Nucleus accumbens (tissue), 56 donors: ENCODE results near the gene SRD5A1.
A peak's percentile ranks its signal among the peaks of the same experiment; 100 is the strongest.

ENCODE experiments used
- DNase-seq, 56 donors: peaks; one replicate each; lab custom pipeline; 2025; lab: John Stamatoyannopoulos, UW

SRD5A1 gene, protein sequence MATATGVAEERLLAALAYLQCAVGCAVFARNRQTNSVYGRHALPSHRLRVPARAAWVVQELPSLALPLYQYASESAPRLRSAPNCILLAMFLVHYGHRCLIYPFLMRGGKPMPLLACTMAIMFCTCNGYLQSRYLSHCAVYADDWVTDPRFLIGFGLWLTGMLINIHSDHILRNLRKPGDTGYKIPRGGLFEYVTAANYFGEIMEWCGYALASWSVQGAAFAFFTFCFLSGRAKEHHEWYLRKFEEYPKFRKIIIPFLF

DNA sequence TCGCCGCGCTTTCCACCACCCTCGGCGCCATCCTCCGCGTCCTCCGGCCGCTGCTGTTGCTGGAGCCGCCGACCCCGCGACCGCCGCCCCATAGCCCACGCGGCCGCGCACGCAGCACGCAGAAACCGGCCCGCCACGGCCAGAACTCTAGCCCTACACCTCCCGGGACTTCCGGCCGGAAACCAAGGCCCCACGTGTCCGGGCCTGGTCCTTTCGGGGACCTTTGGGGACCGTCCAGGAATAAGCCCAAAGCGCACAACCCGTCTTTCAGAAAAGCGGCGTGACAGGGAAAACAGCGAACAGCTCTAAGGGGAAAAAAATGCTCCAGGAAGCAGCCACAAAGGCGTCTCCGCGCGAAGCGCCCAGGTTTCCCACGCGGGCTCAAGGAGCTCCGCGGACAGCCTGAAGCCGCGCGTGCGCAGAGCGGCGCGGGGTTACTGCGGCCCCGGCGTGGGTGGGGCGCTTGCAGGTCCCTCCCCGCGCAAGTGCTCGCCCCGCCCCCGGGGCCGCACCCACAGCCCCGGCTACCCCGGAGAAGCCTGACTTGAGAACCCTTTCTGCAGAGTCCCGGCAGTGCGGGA is at the start of gene SRD5A1, which contains the start of gene NSUN2:
TSS of gene SRD5A1 (plus strand) at position 553 of the 581 bp plus-strand sequence. CDS start 137 bp downstream, outside the sequence.
TSS of gene NSUN2 (minus strand) at position 157 of the 581 bp plus-strand sequence. CDS start at position 92, 65 bp downstream.
- peak; percentile 50 to 99 (median 91) for DNase-seq

DNA sequence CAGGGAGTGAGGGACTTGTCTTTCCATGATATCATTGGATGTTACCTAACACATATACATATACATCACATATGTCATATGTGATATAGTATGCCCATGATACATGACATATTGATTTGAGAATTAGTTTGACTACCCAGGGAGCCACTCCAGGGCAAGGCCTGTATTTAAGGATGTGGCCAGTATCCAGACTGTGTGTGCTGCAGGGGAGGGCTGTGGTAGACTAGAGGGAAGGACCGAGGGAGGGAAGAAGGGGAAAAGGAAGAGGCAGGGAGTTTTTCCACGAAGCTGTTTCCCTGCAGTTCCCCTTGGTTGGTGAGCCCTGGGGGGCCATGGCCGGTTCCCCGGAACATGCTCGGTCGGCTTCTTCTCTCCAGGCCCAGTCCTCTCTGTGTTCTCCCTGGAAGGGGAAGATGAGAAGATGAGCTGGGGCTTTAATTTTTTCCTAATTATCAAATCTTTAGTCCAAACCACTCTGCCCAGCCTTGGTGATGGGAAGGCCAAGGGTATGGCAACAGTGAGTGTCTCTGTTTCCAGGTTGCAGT is 49.1 kb upstream of the SRD5A1 start:
- no peak for DNase-seq

DNA sequence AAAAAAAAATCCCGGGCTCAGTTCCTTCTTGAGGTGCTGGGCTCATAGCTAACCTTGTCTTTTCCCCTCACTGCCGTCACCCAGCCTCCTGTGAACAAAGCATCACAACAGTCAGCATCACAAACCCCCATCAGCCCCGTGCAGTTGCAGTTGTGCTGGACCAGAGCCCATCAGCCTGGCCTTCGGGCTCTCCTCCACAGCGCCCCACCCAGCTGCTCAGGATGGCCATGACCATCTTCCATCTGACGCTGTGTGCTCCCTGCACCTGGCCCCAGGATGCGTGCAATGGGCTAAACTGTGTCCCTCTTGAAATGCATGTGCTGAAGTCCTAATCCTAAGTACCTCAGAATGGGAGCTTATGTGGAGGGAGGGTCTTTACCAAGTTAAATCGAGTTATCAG is 48.5 kb upstream of the SRD5A1 start:
- no peak for DNase-seq

DNA sequence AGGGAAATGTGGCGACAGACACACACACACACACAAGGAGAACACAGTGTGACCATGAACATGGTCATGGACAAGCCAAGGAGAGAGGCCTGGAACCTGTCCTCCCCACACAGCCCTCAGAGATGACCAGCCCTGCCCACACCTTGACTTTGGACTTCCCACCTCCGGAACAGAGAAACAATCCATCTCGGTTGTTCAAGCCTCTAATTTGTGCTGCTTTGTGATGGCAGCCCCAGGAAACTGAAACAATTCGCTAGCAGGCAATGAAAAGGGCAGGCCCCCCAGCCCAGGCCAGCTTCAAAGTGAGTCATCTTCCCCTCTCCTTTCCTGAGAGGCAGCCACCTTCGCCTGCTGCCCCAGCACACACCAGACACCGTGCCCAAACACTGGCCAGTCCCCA is 48.1 kb upstream of the SRD5A1 start:
- no peak for DNase-seq

DNA sequence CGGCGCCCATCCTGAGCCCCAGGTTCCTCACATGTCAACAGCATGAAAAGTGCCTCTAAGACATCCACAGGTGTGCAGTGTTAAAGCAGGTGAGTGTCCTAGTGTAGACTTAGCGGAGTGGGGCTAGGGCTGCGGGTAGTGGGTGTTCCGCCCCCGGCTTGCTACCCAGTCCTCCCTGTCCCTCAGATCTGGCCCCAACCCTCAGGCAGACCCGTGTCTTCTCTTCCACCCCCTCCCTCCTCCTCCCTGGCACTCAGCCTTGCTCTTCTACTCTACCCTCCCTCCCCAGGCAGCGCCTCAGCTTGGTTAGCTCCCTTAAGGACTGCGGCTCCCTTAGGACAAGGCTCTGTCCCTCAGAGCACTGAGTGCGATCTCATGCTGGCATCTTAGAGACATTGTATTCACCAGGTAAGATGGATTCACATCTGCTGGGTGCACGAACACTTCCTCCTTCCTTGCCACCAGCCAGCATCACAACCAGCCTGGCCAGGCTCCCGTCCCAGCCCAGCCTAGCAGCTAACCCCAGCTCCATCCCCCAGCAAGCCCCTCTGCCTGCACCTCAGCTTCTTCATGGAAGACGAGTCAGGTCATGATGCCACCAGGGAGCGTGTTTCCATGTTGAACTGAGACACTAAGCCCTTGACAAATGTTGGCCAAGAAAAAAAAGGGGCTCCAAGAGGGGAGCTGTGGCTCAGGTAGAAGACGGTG is 47.1 kb upstream of the SRD5A1 start:
- no peak for DNase-seq

DNA sequence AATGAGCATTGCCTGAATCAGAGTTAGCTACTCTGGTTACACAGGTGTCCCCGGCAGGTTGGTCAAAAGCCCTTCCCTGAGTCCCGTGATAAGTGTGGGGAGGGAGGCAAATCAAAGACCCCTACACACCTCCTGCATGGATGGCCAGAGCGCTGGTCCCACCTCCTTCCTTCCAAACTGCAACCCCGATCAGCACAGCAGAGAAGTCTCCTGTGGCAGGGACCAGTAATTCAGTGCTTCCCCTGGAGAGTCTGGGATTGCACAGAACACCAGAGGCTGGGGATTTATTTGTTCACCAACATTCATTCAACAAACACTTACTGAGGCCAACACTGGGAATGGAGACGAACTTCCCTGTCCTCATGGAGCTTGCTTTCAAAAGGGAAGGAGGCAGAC is 46.6 kb upstream of the SRD5A1 start:
- no peak for DNase-seq

DNA sequence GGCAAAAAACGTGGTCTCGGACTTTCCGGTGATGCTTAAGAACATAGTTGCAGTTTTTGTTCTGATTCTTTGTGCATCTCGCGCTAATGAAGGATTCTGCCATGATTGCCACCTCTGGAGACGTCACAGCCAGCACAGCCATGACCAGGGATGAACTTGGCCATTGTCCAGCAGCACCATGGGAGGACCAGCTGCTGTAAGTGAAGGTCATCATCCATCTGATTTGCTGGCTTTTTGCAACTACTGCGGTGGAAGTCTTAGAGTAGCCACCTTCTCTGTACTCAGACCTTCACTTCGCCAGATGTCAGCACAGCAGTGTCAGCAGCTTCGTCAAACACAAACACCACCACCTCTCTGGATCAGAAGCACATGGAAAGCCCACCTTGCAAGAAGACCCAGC is 46.1 kb upstream of the SRD5A1 start:
- no peak for DNase-seq

DNA sequence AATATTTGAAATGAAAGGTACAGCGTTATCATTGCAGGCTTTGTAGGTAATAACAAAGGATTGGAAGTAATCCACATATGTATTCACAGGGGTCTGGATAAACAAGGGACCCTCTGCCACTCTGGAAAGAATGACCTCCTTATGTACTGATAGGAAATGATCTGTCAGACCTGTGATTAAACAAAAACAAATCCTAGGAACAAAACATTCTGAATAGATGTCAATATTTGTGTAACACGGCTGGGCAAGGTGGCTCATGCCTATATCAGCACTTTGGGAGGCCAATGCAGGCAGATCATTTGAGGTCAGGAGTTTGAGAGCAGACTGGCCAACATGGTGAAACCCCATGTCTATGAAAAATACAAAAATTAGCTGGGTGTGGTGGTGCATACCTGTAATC is 42.7 kb upstream of the SRD5A1 start:
- DNase-seq, result no peak

DNA sequence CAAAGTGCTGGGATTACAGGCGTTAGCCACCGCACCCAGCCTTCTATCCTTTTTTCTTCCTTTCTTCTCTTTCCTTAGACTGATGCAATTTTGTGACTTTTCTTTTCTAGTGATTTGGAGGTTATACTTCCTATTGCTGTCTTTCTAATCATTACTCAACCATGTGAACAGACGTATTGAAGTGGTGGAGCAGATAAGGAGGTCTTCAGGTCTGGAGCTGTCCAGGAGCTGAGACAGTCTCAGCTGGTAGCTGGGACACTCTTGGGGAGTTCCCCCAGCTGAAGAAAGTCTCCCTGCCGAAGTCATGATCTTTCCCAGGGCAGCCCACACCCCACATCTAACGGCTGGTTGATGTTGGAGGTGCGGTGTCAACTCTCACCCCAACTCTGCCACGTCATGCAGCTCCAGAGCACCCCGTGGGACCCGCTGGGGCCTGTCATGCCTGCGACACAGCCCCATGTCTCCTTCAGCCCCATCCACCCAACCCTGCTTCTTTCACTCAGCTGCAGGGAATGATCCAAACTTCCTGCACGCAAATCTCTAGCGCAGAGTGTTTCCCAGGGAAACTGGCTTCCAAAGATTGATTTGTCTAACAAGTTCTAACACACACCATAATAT is 41.5 kb upstream of the SRD5A1 start:
- no peak for DNase-seq

DNA sequence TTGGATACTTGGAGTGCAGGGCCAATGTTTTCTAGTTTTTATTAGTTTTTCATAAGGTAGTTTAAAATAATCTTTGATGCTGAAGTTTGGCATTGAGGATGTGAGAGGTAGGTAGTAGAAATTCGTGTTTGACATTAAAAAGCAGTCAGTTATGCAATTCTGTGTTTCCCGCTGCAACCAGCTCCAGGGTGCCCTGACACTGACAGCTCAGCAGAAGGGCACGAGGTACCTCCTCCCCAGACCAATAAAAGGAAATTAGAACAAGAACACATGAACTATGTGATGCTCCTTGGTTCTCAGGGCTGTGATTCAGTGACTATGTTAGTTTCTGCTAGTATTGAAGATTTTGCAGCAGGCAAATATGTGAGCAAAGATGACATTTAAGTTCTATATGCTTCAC is 40.6 kb upstream of the SRD5A1 start:
- no peak for DNase-seq

DNA sequence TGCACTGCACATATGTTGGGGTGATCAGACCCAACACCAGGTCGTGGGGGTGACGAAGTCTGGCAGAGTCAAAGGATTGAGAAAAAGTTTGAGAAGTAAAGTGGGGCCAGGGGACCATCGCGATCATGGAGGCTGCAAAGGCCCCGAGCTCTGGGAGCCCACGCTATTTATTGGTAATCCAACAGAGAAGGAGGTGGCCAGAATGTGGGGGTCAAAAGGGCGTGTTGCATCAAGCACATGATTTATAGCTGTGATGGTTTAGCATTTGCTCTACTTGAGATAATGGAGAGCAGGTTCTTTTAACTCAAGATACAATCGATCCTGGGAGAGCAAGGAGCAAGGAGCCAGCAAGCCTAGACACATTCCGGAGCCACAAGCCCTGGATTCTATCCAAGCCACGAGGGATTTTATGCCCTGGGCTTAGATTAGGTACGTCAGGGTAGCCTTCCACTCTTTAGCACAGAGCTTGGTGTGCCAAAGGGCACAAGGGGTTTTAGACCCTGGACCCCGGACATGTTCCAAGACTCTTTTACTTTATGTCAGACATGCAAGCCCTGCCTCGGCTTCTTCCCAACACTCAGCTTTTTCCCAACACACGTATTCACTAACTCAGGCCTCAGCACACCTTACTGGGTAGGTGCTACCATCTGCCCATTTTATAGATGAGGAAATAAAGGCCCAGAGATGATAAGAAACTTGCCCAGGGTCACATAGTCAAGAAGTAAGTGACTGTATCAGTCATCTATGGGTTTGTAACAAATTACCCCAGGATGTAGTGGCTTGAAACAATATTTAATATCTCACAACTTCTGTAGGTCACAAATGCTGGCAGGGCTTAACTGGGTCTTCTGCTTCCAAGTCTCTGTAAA is 39.9 kb upstream of the SRD5A1 start:
- DNase-seq, result no peak

DNA sequence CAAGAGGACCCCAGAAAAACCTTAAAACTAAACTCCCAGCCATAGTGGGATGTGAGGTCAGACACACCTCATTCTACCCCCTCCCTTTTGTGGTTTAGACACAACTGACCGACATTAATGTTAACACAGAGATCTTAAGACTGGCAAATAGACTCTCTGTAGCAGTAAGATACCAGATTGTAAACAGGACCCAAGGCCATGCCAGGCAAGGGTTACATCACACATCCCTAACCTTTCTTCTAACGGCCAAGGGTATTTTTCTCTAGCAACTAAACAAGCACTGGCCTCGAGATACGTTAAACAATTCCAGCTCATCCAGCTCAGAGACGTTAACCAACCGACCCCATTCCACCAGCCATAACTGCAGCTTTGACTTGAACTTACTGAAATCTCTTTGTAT is 39.2 kb upstream of the SRD5A1 start:
- DNase-seq, result no peak

DNA sequence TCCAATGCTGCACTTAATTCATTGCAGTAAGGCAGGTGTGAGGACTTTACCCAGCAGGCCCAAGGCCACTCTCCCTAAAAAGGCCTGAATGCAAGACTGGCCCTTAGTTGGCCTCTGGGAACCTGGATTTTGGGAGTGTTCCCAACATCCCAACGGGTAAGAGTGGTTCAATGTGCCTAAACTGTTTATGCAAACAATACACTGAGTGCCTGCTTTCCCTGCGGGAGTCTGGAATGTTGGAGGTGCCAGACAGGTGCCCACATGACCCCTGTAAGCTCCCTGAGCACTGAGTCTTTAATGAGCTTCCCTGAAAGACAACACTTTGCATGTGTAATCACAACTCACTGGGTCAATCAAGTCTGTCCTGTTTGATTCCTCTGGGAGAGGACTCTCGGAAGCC is 37.8 kb upstream of the SRD5A1 start:
- DNase-seq, result no peak

DNA sequence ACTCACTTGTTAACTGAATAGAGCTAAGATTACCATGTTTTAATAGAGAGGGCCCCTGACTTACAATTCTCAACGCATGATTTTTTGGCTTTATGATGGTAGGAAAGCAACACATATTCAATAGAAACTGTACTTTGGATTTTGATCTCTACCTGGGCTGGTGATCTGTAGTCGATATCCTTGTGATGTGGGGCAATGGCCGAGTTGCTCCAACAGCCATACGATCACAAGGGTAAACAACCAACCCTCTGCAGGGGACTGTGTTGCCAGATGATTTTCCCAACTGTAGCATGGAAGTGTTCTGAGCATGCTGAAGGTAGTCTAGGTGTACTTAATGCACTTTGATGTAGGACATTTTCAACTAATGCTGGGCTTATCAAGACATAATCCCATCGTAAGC is 36.9 kb upstream of the SRD5A1 start:
- DNase-seq, result no peak

DNA sequence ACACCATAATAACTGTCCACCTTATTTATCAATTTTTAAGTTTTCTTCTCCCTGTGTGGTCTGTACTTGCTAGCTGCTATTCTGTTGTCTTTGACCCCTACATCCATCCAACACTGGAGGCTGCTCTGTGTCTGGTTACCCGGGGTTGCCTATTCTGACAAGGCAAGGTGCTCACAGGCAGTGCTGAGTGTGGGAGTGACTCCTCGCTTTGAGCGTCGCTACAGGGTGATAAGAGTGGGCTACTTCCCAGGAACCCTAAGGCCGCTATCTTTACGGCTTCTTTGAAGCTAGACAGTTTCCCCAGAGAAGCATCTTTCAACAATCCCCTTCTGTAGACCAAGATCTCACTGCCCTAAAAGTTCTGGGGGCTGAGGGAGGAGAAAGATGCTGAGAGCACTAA is 35.7 kb upstream of the SRD5A1 start:
- DNase-seq, result no peak

DNA sequence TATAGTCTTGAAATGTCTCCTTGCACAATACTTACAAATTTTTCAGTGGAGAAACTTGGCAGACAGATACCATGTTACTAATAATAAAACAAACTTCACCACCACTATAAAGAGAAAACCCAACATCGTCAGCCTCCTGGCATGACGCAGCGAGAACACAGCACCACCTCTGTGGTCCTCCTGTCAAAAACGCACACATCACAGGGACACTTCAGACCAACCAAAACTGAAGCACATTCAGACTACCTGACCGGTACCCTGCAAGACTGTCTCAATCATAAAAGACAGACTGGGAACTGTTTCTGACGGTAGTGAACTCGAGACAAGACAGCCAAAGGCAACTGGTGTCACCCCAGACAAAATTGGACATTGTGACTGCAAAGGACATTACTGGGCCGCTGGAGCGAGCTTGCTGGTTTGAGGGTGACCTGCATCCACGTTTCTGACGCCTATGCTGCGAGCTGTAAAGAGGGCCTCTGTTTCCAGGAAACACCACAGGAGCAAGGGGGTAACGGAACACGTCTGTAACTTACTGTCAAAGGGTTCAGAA is 34.8 kb upstream of the SRD5A1 start:
- DNase-seq, result no peak

DNA sequence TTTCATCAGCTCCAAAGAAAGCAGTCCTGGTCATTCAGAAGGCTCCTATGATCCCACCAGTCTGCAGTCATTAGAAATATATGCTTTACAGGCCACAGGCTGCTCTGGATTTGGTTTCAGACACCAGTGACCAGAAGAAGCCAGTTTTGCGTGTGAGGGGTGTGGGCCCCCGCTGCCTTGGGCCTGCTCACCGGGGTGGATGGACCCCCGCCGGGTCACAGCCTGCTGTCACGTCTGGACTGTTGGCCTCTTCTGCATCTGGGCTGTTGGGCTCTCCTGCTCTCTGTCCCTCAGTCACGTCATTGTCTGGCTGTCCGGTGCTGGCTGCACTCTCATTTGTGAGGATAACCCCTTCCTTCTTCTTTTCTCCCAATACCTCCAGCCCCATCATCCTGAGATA is 33.5 kb upstream of the SRD5A1 start:
- DNase-seq, result no peak

DNA sequence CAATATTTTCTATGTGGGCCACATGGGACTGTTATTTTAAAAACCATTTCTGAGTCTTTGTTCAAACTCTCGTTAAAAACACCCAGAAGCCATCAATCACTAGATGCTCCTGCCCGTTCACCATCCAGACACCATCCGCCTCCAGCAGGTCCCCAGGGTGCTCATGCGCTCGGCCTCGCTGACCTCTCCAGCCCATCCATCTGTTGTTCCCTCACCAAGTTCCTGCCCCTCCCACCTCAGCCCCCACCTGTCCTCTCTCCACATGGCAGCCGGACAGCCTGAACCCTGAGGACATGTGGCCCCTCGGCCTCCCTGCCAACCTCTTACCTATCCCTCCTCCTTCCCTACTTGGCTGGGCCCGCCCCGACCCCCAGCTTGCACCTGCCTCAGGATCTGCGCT is 32.0 kb upstream of the SRD5A1 start:
- DNase-seq, result no peak

DNA sequence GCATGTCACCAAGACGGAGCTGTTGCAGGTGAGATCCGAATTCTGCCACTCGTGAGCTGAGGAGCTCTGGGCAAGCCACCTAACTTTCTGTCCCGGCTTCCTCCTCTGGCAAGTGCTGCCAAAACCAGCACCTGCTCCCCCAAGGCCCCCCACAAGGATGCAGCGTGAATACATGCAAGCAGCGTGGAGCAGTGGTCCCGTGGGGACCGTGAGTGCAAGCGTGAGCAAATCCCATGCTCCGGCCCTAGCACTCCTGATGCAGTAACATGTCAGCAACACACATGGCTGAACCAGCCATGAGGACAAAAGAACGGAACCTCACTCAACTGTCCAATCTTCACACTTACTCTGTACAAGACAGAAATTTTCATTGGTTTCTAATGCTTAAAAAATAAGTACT is 31.4 kb upstream of the SRD5A1 start:
- no peak for DNase-seq

DNA sequence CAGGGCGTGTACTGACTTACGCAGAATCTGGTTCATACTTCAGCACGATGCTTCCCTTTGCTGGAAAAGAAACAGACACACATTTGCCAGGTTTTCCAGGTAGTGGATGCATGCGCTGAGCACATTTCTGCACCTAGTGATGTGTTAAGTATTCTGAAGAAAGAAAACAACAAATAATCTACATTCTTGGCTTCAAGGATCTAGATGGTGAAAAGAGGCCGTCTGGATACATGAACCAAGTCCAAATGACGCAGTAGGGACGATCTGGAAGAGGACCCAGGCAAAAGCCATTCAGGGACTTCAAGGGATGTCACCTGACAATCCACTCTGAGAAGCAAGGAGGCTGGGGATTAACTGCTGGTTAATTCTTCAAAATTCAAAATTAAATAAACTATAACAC is 30.8 kb upstream of the SRD5A1 start:
- no peak for DNase-seq
